GM12878 (cell line): Measurements from ENCODE around the gene TSR3. TPM values are rescaled to one million over a fixed set of nuclear protein-coding genes. Genes with fewer than 3 reads are reported as not detected.

Experiments
- ATF3 ChIP-seq: IDR thresholded peaks from 2 replicates; pipeline ENCODE4 v1.6.1; 2011; ENCODE audit warnings: low read depth, mild to moderate bottlenecking, low read length, moderate library complexity, borderline replicate concordance; ENCODE audit errors: extremely low read depth
- E4F1 ChIP-seq: fragments of 450-650 bp; IDR thresholded peaks from 2 replicates; pipeline ENCODE4 v1.6.1; 2018; ENCODE audit warnings: borderline replicate concordance, mild to moderate bottlenecking; ENCODE audit not compliant: partially characterized antibody
- EP300 ChIP-seq, 2 experiments: fragments of 150-350 bp in 1 of 2; IDR thresholded peaks; 2 replicates each; pipeline ENCODE4 v1.6.1; 2011 to 2012; ENCODE audit warnings: low read depth in 2 of 2, low read length in 2 of 2, borderline replicate concordance in 1 of 2, improper control_type of control experiment in 1 of 2, inconsistent platforms in 1 of 2; ENCODE audit not compliant: control insufficient read depth in 1 of 2
- MTA2 ChIP-seq: fragments of 450-650 bp; IDR thresholded peaks from 2 replicates; pipeline ENCODE4 v1.6.1; 2016; ENCODE audit warnings: low read depth, mild to moderate bottlenecking, moderate library complexity
- MYC ChIP-seq: IDR thresholded peaks from 2 replicates; pipeline ENCODE4 v1.6.1; 2011; ENCODE audit warnings: mild to moderate bottlenecking, low read length, moderate library complexity, inconsistent platforms; ENCODE audit not compliant: insufficient read depth, insufficient replicate concordance, insufficient read length, severe bottlenecking
- NR2C2 ChIP-seq: IDR thresholded peaks from 2 replicates; pipeline ENCODE4 v1.6.1; 2011; ENCODE audit warnings: borderline replicate concordance, low read depth; ENCODE audit not compliant: control insufficient read depth, insufficient read length
- SUPT20H ChIP-seq: IDR thresholded peaks from 2 replicates; pipeline ENCODE4 v1.6.1; 2011; ENCODE audit warnings: low read depth, mild to moderate bottlenecking, low read length, moderate library complexity, borderline replicate concordance; ENCODE audit not compliant: control insufficient read depth
- polyA plus RNA-seq, 11 experiments: library from polyadenylated mRNA; depleted of rRNA in 4 of 11; unstranded in 6 of 11; stranded (reverse) in 5 of 11; fragments of >200 nt; fragmentation: Nextera tagmentation in 4 of 11; fragmentation: Illumina TruSeq in 1 of 11; extraction: Ambion mirVana in 4 of 11; extraction: Trizol in 1 of 11; gene quantifications; 1 replicate in 1 of 11; 2 replicates in 10 of 11; pipeline versions ENCODE4 v1.2.1 to v1.2.3, GENCODE V29; 2011 to 2016; ENCODE audit warnings: inconsistent platforms in 2 of 11, missing spikeins in 2 of 11, low read depth in 1 of 11
- total RNA-seq, 4 experiments: library from RNA; depleted of rRNA in 3 of 4; stranded (reverse); fragments of >200 nt in 3 of 4; fragmentation: Illumina TruSeq in 1 of 4; extraction: Trizol in 1 of 4; gene quantifications; 2 replicates each; pipeline versions ENCODE4 v1.2.1 to v1.2.3, GENCODE V29; 2013 to 2021
- TF ChIP-seq, protein P1 (sequence below): fragments of 450-650 bp; IDR thresholded peaks from 2 replicates; pipeline ENCODE4 v1.6.1; 2017; ENCODE audit warnings: mild to moderate bottlenecking, moderate library complexity
- TF ChIP-seq, protein P2 (sequence below): IDR thresholded peaks from 2 replicates; pipeline ENCODE4 v1.6.1; 2012; ENCODE audit warnings: low read length, inconsistent platforms

Gene TSR3
- total and polyA plus RNA-seq, 10 of the 15 experiments (the other 5 are each of a cell fraction or from before 2014, with no cell fraction given), result 3.4 to 108 (median 46.9) TPM

GRCh38 chr16:1354815-1355540 lies 3.3 kb upstream of the TSR3 start (continued):
- TF ChIP-seq EP300 (IDR thresholded peaks at IDR 0.05; ENCODE audit: borderline replicate concordance in 1 of 2, control insufficient read depth in 1 of 2, low read depth in 2 of 2, low read length in 2 of 2) (no peak), ATF3 (no peak), E4F1 (no peak), SUPT20H (no peak), MTA2 (no peak), NR2C2 (no peak), MYC (no peak)
- TF ChIP-seq, protein P1, sequence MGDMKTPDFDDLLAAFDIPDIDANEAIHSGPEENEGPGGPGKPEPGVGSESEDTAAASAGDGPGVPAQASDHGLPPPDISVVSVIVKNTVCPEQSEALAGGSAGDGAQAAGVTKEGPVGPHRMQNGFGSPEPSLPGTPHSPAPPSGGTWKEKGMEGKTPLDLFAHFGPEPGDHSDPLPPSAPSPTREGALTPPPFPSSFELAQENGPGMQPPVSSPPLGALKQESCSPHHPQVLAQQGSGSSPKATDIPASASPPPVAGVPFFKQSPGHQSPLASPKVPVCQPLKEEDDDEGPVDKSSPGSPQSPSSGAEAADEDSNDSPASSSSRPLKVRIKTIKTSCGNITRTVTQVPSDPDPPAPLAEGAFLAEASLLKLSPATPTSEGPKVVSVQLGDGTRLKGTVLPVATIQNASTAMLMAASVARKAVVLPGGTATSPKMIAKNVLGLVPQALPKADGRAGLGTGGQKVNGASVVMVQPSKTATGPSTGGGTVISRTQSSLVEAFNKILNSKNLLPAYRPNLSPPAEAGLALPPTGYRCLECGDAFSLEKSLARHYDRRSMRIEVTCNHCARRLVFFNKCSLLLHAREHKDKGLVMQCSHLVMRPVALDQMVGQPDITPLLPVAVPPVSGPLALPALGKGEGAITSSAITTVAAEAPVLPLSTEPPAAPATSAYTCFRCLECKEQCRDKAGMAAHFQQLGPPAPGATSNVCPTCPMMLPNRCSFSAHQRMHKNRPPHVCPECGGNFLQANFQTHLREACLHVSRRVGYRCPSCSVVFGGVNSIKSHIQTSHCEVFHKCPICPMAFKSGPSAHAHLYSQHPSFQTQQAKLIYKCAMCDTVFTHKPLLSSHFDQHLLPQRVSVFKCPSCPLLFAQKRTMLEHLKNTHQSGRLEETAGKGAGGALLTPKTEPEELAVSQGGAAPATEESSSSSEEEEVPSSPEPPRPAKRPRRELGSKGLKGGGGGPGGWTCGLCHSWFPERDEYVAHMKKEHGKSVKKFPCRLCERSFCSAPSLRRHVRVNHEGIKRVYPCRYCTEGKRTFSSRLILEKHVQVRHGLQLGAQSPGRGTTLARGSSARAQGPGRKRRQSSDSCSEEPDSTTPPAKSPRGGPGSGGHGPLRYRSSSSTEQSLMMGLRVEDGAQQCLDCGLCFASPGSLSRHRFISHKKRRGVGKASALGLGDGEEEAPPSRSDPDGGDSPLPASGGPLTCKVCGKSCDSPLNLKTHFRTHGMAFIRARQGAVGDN, result no peak
- TF ChIP-seq, protein P2, sequence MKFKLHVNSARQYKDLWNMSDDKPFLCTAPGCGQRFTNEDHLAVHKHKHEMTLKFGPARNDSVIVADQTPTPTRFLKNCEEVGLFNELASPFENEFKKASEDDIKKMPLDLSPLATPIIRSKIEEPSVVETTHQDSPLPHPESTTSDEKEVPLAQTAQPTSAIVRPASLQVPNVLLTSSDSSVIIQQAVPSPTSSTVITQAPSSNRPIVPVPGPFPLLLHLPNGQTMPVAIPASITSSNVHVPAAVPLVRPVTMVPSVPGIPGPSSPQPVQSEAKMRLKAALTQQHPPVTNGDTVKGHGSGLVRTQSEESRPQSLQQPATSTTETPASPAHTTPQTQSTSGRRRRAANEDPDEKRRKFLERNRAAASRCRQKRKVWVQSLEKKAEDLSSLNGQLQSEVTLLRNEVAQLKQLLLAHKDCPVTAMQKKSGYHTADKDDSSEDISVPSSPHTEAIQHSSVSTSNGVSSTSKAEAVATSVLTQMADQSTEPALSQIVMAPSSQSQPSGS, result no peak
